ENCODE data around the gene RASAL3. TPM values are rescaled to one million over a fixed set of nuclear protein-coding genes. Genes with fewer than 3 reads are reported as not detected.

The RASAL3 gene
- total and polyA plus RNA-seq, 2 donors (not counting 1 experiment from before 2014, with no cell fraction given) = not detected

GRCh38 chr19:15456441-15456840 is 7.9 kb downstream of the RASAL3 start:
- TF ChIP-seq, protein P1, sequence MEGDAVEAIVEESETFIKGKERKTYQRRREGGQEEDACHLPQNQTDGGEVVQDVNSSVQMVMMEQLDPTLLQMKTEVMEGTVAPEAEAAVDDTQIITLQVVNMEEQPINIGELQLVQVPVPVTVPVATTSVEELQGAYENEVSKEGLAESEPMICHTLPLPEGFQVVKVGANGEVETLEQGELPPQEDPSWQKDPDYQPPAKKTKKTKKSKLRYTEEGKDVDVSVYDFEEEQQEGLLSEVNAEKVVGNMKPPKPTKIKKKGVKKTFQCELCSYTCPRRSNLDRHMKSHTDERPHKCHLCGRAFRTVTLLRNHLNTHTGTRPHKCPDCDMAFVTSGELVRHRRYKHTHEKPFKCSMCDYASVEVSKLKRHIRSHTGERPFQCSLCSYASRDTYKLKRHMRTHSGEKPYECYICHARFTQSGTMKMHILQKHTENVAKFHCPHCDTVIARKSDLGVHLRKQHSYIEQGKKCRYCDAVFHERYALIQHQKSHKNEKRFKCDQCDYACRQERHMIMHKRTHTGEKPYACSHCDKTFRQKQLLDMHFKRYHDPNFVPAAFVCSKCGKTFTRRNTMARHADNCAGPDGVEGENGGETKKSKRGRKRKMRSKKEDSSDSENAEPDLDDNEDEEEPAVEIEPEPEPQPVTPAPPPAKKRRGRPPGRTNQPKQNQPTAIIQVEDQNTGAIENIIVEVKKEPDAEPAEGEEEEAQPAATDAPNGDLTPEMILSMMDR (conservative IDR thresholded peaks at IDR 0.05 in 1 of 2, IDR thresholded peaks at IDR 0.05 in 1 of 2; ENCODE audit: low read depth in 1 of 2, low read length in 2 of 2) = no peak
- TF ChIP-seq EZH2 (IDR thresholded peaks at IDR 0.05; ENCODE audit: low read length, missing control alignments) = no peak
- Histone ChIP-seq H4K20me1 (ENCODE audit: control insufficient read depth, extremely low read depth, insufficient read depth, low read length) (no peaks in the 10 kb centered on the region), H3K79me2 (ENCODE audit: control insufficient read depth, insufficient read depth, low read length) (no peaks in the 10 kb centered on the region), H3K4me1 (ENCODE audit: control insufficient read depth, extremely low read depth, insufficient read depth, low read length) (peaks cover 7% of the 10 kb centered on the region), H3K27ac (ENCODE audit: insufficient read depth, low read length) (no peak overlapping the region), H3K9ac (ENCODE audit: insufficient read depth, low read length) (no peak overlapping the region), H3K4me3 (replicated peaks in 1 of 4; ENCODE audit: control extremely low read depth in 1 of 4, insufficient read depth in 1 of 4, low read depth in 3 of 4, low read length in 4 of 4) (no peak overlapping the region), H3K9me3 (ENCODE audit: control insufficient read depth, insufficient read depth, low read depth, low read length) (no peaks in the 10 kb centered on the region), H3K4me2 (ENCODE audit: extremely low read depth, insufficient read depth, low read length) (no peak overlapping the region), H2AFZ (ENCODE audit: low read length) (no peak overlapping the region), H3K36me3 (ENCODE audit: control insufficient read depth, insufficient read depth, low read length) (no peaks in the 10 kb centered on the region), H3K27me3 (ENCODE audit: control insufficient read depth, insufficient read depth, low read length) (peaks cover 32% of the 10 kb centered on the region)
- no peak for DNase-seq (ENCODE audit: low read depth in 2 of 2)

DNA sequence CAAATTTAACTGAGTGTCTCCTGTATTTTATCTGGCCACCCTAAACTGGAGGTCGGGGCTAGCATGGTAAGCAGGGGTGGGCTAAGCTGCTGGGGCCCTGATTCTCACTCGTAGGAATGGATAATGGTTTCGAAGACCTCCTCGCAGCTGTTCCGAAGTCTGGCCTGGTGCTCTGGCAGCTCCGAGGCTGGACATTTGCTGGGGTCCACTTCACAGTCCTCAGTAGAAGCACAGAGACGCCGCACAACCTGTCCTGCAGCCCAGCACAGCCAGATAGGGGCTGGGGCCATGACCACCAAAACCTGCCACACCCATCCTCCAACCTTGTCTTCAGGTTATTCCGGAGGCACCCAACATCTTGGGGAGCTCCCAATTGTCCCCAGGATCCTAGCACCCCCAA is 8.3 kb downstream of the RASAL3 start:
- Histone ChIP-seq H3K36me3 (ENCODE audit: control insufficient read depth, insufficient read depth, low read length) (no peaks in the 10 kb centered on the region), H3K9me3 (ENCODE audit: control insufficient read depth, insufficient read depth, low read depth, low read length) (no peaks in the 10 kb centered on the region), H3K27ac (ENCODE audit: insufficient read depth, low read length) (no peak overlapping the region), H3K27me3 (ENCODE audit: control insufficient read depth, insufficient read depth, low read length) (peaks cover 32% of the 10 kb centered on the region), H3K9ac (ENCODE audit: insufficient read depth, low read length) (no peak overlapping the region), H3K4me1 (ENCODE audit: control insufficient read depth, extremely low read depth, insufficient read depth, low read length) (peaks cover 7% of the 10 kb centered on the region), H3K79me2 (ENCODE audit: control insufficient read depth, insufficient read depth, low read length) (no peaks in the 10 kb centered on the region), H3K4me3 (replicated peaks in 1 of 4; ENCODE audit: control extremely low read depth in 1 of 4, insufficient read depth in 1 of 4, low read depth in 3 of 4, low read length in 4 of 4) (no peak overlapping the region), H4K20me1 (ENCODE audit: control insufficient read depth, extremely low read depth, insufficient read depth, low read length) (no peaks in the 10 kb centered on the region), H3K4me2 (ENCODE audit: extremely low read depth, insufficient read depth, low read length) (no peak overlapping the region), H2AFZ (ENCODE audit: low read length) (no peak overlapping the region)
- DNase-seq (ENCODE audit: low read depth in 2 of 2) = no peak
- no peak for TF ChIP-seq EZH2 (IDR thresholded peaks at IDR 0.05; ENCODE audit: low read length, missing control alignments)
- TF ChIP-seq, protein P1 (conservative IDR thresholded peaks at IDR 0.05 in 1 of 2, IDR thresholded peaks at IDR 0.05 in 1 of 2; ENCODE audit: low read depth in 1 of 2, low read length in 2 of 2) = no peak

DNA sequence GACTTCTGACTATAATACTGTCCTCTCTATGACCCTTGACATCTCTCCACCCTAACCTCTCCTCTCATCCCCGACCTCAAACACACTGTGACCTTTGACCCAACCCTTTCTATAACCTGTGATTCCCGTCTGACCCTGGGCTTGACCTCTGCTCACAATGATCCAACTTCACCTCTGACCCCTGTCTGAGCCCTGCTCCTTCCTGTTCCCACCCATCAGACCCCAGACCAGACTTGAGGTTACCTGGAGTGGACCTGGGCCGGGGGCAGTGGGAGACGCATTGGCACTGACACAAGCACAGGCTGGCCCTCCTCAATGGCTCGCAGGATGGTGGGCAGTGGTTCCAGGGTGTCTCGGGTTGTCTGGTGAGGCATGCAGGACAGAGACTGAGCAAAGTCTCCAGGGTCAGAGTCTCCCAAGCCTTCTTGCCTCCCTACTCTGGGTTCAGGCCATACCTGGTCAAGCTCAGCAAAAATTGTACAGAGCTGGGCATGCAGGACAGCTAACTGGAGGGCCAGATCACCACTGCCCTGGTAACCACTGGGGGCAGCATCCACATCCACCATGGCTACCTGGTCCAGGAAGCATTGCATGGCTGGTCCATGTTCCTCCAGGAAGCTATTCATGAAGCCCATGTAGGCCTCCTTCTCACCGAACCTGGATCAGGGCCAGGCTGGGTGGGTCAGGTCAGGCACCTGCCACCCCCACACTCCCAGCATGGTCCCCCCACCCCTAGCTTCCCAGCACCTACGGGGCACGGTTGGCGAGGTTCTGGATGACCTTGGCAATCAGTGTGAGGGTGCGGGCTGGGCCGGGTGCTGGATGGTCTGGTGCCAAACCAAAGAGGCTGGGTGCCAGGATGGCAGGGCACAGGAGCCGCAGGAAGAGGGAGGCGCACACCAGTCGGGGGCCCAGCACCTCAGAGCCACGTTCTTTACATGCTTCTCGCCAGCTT is 10.2 kb downstream of the RASAL3 start:
- no peak overlapping the region for H3K27ac ChIP-seq (ENCODE audit: insufficient read depth, low read length)
- H2AFZ ChIP-seq (ENCODE audit: low read length) = no peak overlapping the region
- H3K27me3 ChIP-seq (ENCODE audit: control insufficient read depth, insufficient read depth, low read length) = peaks cover 27% of the 10 kb centered on the region
- no peak overlapping the region for H3K9ac ChIP-seq (ENCODE audit: insufficient read depth, low read length)
- no peaks in the 10 kb centered on the region for H3K9me3 ChIP-seq (ENCODE audit: control insufficient read depth, insufficient read depth, low read depth, low read length)
- H3K4me3 ChIP-seq (replicated peaks in 1 of 4; ENCODE audit: control extremely low read depth in 1 of 4, insufficient read depth in 1 of 4, low read depth in 3 of 4, low read length in 4 of 4) = no peak overlapping the region
- peaks cover 7% of the 10 kb centered on the region for H3K4me1 ChIP-seq (ENCODE audit: control insufficient read depth, extremely low read depth, insufficient read depth, low read length)
- H3K4me2 ChIP-seq (ENCODE audit: extremely low read depth, insufficient read depth, low read length) = no peak overlapping the region
- TF ChIP-seq, protein P1 (conservative IDR thresholded peaks at IDR 0.05 in 1 of 2, IDR thresholded peaks at IDR 0.05 in 1 of 2; ENCODE audit: low read depth in 1 of 2, low read length in 2 of 2) = peak in 1 of 2 donors; percentile 31
- no peak for TF ChIP-seq EZH2 (IDR thresholded peaks at IDR 0.05; ENCODE audit: low read length, missing control alignments)
- no peaks in the 10 kb centered on the region for H3K79me2 ChIP-seq (ENCODE audit: control insufficient read depth, insufficient read depth, low read length)
- no peak for DNase-seq (ENCODE audit: low read depth in 2 of 2)
- H3K36me3 ChIP-seq (ENCODE audit: control insufficient read depth, insufficient read depth, low read length) = no peaks in the 10 kb centered on the region
- no peaks in the 10 kb centered on the region for H4K20me1 ChIP-seq (ENCODE audit: control insufficient read depth, extremely low read depth, insufficient read depth, low read length)

Data from fibroblast of lung (primary cell).